Amniotic epithelial cell (primary cell): ENCODE measurements around the gene DCHS2.

Source experiments
- DNase-seq: peaks from one replicate; pipeline ENCODE4 v3.0.0-alpha.2; 2010; ENCODE audit warnings: low read depth

DCHS2 gene, protein sequence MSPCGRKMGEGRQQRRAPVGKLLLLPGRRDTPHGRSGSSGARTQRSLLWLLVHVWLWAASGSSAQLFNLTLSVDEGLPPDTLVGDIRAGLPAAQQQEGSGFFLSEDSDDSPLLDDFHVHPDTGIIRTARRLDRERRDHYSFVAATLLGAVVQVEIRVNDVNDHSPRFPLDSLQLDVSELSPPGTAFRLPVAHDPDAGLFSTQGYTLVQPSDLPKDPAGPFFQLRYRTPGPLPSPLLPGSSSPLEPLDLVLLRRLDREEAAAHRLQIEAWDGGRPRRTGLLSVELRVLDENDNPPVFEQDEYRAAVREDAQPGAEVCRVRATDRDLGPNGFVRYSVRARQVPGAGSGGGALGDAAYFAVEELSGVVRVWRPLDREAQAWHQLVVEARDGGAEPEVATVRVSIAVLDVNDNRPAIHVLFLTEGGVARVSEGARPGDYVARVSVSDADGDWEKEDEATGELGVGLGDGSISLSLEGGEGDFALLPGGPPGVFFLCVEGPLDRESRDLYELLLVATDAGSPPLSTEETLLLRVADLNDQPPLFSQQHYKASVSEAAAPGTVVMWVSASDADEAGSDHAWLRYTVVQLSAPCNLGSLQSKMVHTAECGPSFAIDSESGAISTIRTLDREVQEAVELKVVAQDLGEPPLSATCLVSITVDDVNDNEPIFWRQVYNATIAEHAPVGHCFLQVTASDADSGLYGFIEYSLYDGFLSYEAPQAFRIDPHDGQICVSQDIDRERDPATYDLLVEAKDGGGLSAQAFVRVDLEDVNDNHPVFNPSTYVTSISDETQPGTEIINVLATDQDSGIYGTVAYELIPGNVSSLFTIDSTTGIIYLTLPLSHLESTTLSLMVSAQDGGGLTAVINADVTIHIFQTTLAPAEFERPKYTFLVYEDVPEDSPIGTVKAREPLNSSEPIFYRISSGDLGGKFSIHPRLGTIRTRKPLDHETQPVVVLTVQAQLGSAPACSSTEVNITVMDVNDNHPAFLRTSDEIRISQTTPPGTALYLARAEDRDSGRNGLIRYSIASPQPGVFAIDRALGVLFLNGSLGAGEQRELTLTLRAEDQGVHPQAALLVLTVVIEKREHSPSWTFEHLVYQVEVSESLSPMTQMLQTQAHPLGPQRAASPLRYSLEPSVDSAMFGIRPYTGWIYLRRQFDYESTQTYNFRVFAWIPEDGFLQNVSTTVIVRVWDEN (N-terminal part only)

DNA sequence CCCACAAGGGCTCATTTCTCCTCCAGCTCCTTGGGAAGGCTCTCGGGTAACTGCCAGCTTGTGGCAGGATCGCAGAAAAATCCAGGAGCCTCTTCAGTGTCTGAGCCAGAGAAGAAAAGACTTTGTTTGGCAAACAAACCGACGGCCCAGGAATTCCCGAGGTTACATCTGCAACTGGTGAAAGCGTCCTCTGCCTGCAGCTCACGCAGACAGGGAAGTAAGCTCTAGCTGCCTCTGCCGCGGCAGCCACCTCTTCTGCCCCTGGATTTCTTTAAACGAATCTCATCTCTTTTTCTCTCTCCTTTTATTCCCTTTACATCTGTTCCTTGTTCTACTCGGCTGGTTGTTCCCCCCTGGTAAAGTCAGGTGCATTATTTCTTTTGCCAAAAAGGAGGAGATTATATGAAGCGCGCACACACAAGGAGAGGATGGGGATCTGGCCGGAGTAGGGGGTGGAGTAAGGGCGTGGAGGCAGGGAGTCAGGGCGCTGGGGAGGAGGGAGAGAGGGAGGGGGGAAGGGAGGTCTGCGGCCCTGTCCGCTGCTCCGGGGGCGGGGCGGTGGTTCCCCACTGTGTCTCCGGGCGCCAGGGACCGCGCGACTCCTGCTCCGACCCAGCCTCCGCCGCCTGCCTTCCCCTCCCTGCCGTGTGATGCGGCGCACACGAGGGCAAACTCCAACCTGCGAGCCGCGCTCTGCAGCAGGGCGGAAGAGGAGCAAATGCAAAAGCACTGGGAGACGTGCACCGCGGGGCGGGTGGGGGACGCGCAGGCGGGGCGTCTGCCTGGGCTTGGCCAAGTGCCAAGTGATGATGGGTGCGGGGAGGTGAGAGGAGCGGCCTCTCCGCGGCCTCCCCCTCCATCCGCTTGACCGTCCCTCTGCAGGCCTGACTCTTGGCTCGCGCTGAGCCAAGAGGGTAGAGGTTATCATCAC lies at the start of gene DCHS2:
TSS of gene DCHS2 (minus strand) at position 459 of the 931 bp plus-strand sequence. CDS start at position 15, 444 bp downstream.
- DNase-seq = peak; percentile 8

DNA sequence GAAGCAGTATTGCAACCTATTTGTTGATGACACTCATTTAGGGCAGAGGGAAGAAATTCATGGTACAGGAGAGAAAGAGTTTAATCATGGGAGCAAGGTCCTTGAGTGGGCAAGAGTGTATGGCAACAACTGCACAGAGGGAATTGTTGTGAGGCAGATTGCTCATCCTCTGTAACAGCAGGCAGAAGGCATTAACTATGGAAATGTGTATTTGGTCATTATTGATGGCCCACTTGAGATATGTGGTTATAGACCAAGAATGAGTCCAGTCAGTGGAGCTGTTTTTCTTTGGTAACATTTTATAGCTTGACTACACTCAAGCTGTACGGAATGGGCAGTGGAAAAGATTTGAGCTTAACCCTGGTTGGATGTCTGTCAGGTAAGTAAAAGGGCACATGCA lies 42.7 kb upstream of the DCHS2 start:
- DNase-seq = no peak

DNA sequence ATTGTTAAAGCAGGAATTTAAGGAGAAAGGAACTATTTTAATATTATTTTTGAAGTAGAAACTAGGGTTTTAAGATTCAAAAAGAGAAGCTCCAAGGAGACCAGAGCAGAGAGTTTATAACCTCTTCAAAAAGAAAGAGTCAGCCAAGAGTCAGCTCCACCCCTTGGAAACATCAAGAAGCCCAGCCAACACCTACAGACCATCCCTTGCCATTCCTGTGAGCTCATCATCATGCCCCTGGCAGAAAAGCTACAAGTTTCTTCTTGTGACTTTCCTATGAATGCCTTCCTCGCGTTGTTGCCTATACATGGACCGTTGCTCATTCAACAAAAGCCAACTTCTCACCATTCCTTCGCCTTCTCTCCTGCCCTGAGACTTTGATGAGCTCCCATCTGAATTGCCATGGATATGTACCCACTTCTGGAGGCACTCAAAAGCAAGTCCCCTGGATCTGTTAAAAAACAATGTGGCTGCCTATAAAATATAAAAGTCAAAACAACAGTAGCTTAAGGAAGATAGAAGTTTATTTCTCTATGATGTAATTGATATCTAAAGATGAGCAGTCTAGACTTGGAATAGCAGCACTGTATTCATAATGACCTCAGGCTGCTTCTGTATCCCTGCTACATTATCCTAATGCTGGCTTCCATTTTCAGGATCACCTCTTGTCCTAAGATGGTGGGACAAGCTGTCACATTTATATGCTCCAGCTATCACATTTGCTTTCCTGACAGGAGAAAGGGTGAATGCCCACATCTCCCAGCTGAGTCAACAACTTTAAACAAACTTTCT lies 38.3 kb upstream of the DCHS2 start:
- no peak for DNase-seq

DNA sequence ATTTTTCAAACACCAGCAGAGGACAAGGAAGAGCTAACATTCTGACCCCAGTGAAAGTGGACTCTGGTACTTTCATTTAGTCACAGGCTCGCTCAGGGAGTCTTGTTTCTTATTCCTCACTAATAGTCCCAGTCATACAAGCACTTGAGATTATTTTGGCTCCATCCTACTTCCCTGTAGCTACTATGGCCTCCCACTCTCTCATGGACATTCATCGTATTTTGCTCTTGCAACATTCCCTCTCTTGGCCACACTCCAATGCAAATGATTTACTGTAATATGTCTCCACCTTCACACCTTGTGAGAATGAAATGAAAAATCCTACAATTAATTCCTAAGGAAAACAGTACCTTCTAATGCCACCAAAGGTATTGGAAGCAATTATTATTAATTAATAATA lies 37.3 kb upstream of the DCHS2 start:
- DNase-seq = peak; percentile 8

DNA sequence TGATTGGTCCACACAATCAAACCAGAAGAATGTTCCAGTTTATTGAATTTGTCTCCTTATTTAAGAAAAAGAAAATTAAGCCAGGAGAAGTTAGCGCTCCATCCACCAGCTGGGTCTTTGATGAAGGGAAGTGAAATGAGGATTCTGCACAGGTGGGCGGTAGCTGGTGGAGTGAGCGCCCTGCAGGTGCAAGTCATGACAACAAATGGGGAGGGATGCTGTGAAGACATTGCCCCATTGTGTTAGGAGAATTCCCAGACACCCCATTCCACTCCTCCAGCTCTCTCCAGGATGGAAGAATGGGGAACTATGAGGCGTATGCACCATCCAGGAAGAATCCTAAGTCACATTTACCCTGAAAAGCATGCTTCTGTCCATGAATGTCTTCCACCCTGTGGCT lies 35.7 kb upstream of the DCHS2 start:
- no peak for DNase-seq

DNA sequence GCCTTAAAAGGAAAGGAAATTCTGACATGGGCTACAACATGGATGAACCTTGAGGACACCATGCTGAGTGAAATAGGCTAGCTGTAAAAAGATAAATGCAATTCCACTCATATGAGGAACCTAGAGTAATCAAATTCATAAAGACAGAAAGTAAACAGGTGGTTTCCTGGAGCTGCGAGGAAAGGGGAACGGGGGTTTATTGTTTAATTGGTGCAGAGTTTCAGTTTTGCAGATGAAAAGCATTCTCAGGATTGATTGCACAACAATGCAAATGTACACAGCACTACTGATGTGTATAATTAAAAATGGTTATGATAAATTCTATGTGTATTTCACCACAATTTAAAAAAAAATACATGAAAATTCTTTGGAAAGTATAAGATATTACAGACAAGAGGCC lies 34.6 kb upstream of the DCHS2 start:
- DNase-seq = no peak

DNA sequence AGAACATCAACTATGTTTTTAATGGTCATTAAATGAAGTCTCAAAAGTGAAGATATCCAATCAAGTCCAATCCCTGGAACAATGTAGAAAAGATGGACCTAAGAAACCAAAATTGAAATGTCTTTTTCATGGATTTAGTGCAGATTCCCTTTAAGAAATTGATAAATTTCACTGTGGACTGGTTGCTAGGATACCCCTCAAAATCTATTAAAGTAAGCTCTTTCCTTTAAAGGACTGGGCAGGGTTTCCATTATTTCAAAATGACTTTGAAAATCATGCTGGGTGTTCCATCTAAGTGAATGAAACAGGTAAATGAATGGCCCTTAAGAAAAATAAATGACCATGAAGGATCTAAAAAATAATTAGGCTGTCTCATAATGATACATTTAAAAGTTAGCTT lies 30.0 kb upstream of the DCHS2 start:
- DNase-seq = no peak

DNA sequence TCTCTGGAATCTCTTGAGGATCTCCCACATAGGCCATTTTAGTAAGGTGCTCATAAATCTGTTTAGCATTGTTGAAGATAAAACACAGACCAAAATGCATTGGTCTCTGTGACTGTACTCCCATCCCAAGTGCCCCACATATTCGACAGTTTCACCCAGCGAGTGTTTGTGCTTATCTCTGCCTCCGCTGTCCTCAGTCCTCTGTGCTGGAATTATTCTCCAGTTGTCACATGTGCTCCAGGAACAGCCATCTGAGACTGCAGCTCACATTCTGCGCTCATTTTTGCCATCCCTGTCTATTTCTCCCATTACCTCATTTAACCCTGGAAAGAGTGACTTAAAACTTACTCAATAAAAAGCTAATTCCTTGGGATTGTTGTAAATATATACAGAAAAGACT lies 27.6 kb upstream of the DCHS2 start:
- DNase-seq = no peak

DNA sequence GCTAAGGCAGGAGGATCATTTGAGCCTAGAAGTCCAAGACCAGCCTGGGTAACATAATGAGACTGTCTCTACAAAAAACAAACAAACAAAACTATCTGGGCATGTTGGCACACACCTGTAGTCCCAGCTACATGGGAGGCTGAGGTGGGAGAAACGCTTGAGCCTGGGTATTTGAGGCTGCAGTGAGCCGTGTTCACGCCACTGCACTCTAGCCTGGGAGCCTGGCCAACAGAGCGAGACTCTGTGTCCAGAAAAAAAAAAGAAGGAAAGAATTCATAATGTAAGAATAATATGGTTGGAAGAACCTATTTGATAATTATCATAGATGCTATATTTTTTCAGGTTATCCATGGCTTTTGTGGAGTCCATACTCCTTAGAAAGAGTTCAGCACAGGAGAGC lies 26.0 kb upstream of the DCHS2 start:
- DNase-seq = no peak

DNA sequence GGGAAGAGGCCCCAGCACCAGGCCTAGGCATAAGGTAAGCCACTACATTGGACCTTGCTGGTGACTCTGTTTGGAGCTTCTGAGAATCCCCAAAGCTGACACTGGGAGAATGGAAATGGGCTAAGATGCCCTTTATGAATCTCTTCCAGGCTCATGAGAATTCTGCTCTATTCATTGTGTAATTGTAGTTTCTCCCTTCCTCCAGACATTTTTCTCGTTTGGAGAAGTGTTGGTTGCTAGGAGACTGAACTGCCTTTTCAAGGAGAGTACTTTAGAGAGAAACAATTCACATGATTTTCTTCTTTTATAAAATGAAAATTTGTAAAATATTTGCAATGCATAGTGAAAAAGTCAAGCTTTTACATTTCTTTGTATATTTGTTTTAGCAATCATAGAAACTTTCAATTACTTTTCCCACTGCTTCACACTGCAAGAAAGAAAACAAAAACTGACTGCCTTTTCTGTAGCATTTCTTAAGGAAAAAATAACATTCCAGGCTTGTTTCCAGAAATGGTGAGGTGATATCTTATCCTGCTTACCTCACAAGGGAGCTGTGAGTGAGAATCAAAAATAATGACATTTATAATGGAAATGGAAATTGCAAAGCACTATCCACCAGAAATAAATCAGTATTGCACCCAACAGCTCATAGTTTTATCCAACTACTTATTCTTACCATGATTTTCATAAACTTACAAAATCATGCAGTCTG lies 24.9 kb upstream of the DCHS2 start:
- no peak for DNase-seq

DNA sequence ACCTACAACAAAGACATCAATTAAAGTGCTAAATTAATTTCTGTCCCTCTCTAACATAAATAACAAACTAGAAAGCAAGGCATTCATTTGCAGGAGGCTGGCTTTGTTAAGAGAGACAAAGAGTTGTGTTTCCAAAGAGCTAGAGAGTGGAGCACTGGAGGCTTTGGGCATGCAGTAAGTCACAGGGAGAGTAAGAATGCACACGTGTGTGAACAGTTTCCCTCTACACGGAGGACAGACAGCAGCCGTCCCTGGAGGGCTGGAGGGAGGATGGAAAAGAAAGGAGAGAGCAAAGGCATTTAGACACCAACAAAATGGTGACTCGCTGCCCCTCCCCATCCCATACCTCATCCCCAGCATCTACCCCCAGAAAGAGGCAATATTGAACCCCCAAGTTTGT lies 20.4 kb upstream of the DCHS2 start:
- no peak for DNase-seq

DNA sequence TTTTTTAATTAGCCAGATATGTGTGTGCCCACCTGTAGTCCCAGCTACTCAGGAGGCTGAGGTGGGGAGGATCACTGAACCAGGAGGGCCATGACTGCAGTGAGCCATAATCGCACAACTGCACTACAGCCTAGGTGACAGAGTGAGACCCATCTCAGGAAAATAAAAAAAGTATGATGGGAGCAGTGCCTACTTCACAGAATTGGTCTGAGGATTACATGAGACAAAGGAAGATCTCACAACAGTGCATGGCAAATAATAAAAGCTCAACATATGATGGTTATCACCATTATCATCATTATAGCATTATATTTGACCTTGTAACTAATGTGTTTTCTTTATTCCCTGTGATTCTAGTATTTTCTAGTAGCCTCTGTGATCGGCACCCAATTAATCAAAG lies 19.9 kb upstream of the DCHS2 start:
- DNase-seq = no peak

DNA sequence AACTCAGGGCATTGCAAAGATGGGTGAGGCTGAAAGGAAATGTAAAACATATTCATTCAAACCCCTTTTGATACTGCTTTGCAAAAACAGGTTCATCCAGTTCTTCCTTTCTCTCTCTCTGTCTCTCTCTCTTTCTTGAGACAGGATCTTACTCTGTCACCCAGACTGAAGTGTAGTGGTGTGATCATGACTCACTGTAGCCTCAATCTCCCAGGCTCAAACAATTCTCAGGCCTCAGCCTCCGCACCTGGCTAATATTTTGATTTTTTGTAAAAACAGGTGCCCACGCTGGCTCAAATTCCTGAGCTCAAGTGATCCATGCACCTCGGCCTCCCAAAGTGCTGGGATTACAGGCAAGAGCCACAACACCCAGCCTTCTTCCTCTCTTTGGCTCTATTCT lies 15.6 kb upstream of the DCHS2 start:
- no peak for DNase-seq

DNA sequence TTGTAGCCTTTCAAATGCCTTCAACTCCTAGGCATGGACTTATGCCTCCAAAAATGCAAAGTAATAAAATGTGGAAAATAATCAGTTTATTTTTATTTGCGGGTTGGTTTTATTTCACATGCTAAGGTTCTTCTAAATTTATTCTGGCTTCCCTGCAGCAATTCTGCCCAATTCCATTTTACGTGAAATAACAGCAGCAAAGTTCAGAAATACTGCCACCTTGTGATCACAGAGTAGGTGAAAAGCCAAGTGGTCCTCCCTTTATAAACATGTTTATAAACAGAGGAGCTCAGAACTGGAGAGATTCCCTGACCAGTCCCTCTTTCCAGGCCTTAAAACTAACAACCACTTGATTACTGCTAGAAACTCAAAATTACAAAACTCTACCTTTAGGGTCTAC lies 14.7 kb upstream of the DCHS2 start:
- peak; percentile 24 for DNase-seq

DNA sequence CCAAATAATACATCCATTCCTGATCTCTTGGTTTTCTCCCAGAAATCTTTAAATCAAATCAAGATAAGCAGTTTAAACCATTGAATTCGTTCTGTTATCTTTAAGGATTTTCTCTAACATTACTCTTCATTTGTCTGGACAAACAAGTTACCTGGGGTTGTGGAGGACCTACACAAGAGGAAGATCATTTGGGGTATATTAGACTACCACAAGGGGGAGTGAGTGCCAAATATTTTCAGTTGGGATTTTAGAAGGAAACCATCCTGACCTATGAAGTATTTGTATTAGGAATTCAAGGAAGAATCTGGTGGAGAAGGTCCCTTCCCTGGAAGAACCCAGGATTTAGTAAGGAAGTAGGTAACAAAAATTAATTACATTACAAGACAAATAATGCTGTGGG lies 12.0 kb upstream of the DCHS2 start:
- DNase-seq = peak; percentile 7

DNA sequence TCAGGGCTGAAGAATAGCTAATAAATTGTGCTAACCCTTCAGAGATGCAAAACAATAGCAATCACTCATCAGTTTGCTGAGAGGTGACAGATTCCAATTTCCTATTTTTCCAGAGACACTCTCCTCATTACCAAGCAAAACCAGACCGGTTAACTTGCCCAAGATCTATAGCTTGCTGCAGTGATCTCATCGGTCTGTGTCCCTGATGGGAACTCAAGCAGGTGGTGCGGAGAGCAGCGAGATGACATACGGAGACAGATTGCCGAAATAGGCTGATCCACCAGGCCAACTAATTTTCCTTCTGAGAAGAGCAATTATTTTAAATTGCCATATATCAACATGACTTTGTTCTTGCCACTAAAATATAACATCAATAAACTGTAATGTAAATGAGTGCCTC lies 10.5 kb upstream of the DCHS2 start:
- no peak for DNase-seq

DNA sequence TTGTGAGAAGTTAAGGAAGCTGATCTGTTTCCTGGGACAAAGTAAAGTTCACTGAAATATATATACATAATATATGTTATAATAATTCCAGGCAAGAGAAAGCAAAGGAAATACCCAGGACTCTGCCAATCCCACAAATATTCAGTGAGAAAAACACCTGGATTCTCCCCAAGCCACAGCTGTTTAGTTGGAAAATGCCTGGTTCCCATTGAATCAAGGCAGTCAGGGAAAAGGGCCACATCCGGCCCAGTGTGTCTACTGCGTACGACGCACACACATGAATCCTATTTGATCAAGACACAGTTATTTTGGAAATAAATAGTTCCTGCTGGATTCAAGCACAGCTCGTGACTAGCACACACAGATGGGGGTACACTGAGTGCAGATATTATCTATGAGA lies 6.3 kb upstream of the DCHS2 start:
- DNase-seq = no peak

DNA sequence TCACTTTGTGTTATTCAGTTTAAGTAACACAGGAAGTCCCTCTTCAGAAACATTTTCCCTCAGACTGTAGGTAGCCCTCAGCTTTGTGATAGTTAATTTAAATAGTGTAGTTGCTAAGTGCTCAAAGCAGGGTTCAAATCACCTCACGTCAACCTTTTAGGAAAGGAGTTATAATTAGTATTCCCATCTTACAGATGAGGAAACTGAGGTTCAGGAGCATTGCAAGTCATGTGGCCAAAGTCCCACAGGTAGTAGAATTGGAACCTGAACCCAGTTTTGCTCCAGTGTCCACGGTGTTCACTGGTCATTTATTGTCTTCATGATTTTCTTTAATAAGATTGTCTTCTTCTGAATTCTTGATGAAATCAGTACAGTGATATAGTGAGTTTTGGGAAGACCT lies 4.3 kb upstream of the DCHS2 start:
- DNase-seq = no peak

DNA sequence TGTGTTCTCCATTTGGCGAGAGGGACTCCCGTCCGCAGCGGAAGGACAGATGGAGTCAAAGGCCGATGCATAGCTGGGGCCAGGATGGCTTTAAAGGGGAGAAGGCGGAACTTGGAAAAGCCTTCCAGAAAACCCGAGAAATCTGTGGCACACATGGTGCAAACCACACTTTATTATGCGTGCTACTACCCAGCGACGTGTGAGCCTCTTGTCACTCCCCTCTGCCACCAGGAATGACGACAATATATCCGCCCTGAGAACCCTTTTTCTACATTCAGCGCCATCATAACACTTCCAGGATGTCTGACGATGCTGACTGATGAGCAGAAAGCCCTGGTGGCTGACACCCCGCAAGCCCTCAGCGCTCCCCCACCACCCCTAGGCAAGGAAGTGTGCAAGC lies 689 bp upstream of the DCHS2 start:
- no peak for DNase-seq
